Measurements from ENCODE around the gene KIF4B.

KIF4B gene

DNA sequence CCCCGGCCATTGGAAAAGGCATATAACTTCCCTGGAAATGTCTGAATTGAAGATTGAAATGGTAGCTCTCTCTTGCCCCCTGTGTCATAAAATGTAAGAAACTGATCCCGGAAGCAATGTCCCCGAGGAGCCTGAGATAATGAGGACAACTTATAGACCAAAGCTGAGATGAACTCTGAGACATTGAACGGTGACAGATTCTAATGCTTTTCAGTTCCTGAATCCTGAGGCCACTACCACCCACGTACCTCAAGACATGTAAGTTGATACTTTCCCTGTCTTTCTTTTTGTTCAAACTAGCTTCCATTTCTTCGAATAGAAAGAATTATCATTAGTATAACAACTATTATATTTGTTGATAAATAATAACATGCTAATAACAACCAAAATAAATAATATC is 51.0 kb downstream of the KIF4B start:
- no peak for DNase-seq

DNA sequence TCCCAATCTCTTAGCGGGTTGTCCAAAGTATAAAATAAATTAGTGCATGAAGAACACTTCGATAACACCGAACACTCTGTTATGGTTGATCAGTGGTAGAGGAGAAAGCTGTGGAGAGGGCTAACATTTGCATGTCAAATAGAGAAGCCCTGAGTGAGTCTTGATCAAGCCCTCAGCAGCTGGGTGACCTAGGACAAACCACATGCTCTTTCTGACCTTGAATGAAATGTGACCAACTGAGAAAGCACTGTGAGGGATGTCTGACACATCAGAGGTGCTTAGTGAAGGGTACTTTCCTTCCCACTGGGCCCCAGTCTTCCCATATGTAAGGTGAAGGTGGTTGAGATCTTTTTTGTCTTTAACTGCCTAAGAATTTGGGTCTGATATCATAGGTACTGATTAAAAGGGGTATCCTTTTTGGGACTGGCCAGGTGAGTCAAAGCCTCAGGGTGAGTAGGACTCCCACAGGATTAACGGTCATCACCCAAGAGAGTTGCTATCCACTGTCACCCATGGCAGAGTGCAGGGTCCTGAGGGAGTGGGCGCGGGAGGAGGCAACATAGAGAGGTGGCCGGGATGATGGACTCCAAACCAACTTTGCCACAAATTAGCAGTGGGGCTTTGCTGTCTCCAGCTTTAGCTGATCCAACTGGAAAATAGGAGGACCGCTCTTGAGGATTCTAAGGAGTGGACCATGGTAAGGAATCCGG is 53.5 kb downstream of the KIF4B start:
- no peak for DNase-seq
